SK-N-SH treated with all-trans-retinoic acid at 6 μM for 48 hours (cell line): ENCODE measurements around the gene PDAP1.

ENCODE experiments used
- ATAC-seq: fragments of 200-7000 bp; cut with Tn5 transposase; 3 replicates; pipeline ENCODE4 v1.9.1; 2020; ENCODE audit warnings: mild to moderate bottlenecking, moderate library complexity
- ARNTL ChIP-seq: fragments of 450-650 bp; formaldehyde crosslinking; IDR thresholded peaks from 2 replicates; pipeline ENCODE4 v1.5.0; 2020; ENCODE audit warnings: low read depth, mild to moderate bottlenecking, moderate library complexity, borderline replicate concordance
- BACH2 ChIP-seq: fragments of 250-450 bp; sonication (Bioruptor Pico); IDR thresholded peaks from 2 replicates; pipeline ENCODE4 v1.9.0; 2021; ENCODE audit warnings: mild to moderate bottlenecking, borderline replicate concordance
- CSDC2 ChIP-seq: fragments of 250-450 bp; sonication (Bioruptor Pico); IDR thresholded peaks from 2 replicates; pipeline ENCODE4 v1.5.0; 2020; ENCODE audit warnings: mild to moderate bottlenecking, moderate library complexity
- CSRNP3 ChIP-seq: fragments of 250-450 bp; sonication (Bioruptor Pico); IDR thresholded peaks from 2 replicates; pipeline ENCODE4 v1.5.1; 2021; ENCODE audit warnings: mild to moderate bottlenecking, moderate library complexity
- GLIS3 ChIP-seq: fragments of 250-450 bp; sonication (Bioruptor Pico); IDR thresholded peaks from 2 replicates; pipeline ENCODE4 v1.5.0; 2020; ENCODE audit warnings: mild to moderate bottlenecking, moderate library complexity
- ISL1 ChIP-seq: fragments of 250-450 bp; sonication (Bioruptor Pico); IDR thresholded peaks from 2 replicates; pipeline ENCODE4 v2.1.2; 2022; ENCODE audit warnings: mild to moderate bottlenecking, moderate library complexity
- OSR1 ChIP-seq: fragments of 250-450 bp; sonication (Bioruptor Pico); IDR thresholded peaks from 2 replicates; pipeline ENCODE4 v1.8.0; 2022; ENCODE audit warnings: moderate library complexity, mild to moderate bottlenecking, inconsistent platforms
- POU6F1 ChIP-seq: fragments of 250-450 bp; sonication (Bioruptor Pico); IDR thresholded peaks from 2 replicates; pipeline ENCODE4 v1.8.0; 2021; ENCODE audit warnings: low read depth, mild to moderate bottlenecking, moderate library complexity, borderline replicate concordance
- PPARA ChIP-seq: fragments of 250-450 bp; sonication (Bioruptor Pico); IDR thresholded peaks from 2 replicates; pipeline ENCODE4 v1.5.0; 2020; ENCODE audit warnings: mild to moderate bottlenecking, borderline replicate concordance
- RARB ChIP-seq: fragments of 250-450 bp; sonication (Bioruptor Pico); IDR thresholded peaks from 2 replicates; pipeline ENCODE4 v1.8.0; 2021; ENCODE audit warnings: mild to moderate bottlenecking, moderate library complexity
- SNAI2 ChIP-seq: fragments of 250-450 bp; sonication (Bioruptor Pico); IDR thresholded peaks from 2 replicates; pipeline ENCODE4 v1.5.0; 2020; ENCODE audit warnings: mild to moderate bottlenecking, moderate library complexity
- TCF4 ChIP-seq: fragments of 250-450 bp; sonication (Bioruptor Pico); IDR thresholded peaks from 2 replicates; pipeline ENCODE4 v1.8.0; 2021; ENCODE audit warnings: mild to moderate bottlenecking, moderate library complexity, borderline replicate concordance
- TSHZ2 ChIP-seq: fragments of 250-450 bp; sonication (Bioruptor Pico); IDR thresholded peaks from 2 replicates; pipeline ENCODE4 v1.5.0; 2020; ENCODE audit warnings: mild to moderate bottlenecking, moderate library complexity
- ZFP3 ChIP-seq: fragments of 250-450 bp; sonication (Bioruptor Pico); IDR thresholded peaks from 2 replicates; pipeline ENCODE4 v1.5.0; 2020; ENCODE audit warnings: mild to moderate bottlenecking, moderate library complexity
- ZFP30 ChIP-seq: fragments of 450-650 bp; formaldehyde crosslinking; IDR thresholded peaks from 2 replicates; pipeline ENCODE4 v1.5.0; 2022; ENCODE audit warnings: mild to moderate bottlenecking, moderate library complexity
- ZNF565 ChIP-seq: fragments of 450-650 bp; formaldehyde crosslinking; conservative IDR thresholded peaks from 2 replicates; pipeline ENCODE4 v1.5.0; 2020; ENCODE audit warnings: low read depth, mild to moderate bottlenecking, moderate library complexity
- ZNF70 ChIP-seq: fragments of 450-650 bp; formaldehyde crosslinking; IDR thresholded peaks from 2 replicates; pipeline ENCODE4 v1.5.0; 2020; ENCODE audit warnings: mild to moderate bottlenecking, moderate library complexity
- ZNF8 ChIP-seq: fragments of 450-650 bp; formaldehyde crosslinking; IDR thresholded peaks from 2 replicates; pipeline ENCODE4 v1.5.0; 2020; ENCODE audit warnings: mild to moderate bottlenecking, moderate library complexity

PDAP1 gene

GRCh38 chr7:99452541-99452940, 44.1 kb upstream of the PDAP1 start:
- no peak for TF ChIP-seq ZNF565 (CRISPR knock-in tag)
- TF ChIP-seq ARNTL (CRISPR knock-in tag): no peak
- TF ChIP-seq RARB (CRISPR knock-in tag): no peak
- TF ChIP-seq SNAI2 (CRISPR knock-in tag): no peak
- no peak for TF ChIP-seq CSRNP3
- TF ChIP-seq CSDC2: no peak
- no peak for TF ChIP-seq OSR1
- TF ChIP-seq GLIS3 (CRISPR knock-in tag): no peak
- no peak for TF ChIP-seq POU6F1 (CRISPR knock-in tag)
- TF ChIP-seq BACH2: no peak
- no peak for TF ChIP-seq ISL1 (CRISPR knock-in tag)
- ATAC-seq: no peak

- ATAC-seq: no peak
- no peak for TF ChIP-seq ISL1 (CRISPR knock-in tag)
- TF ChIP-seq ZNF8 (CRISPR knock-in tag): no peak
- TF ChIP-seq ZFP30 (CRISPR knock-in tag): no peak
- TF ChIP-seq TSHZ2 (CRISPR knock-in tag): no peak
- TF ChIP-seq TCF4 (CRISPR knock-in tag): no peak
- TF ChIP-seq ARNTL (CRISPR knock-in tag): no peak
These were observed 43.5 kb upstream of the PDAP1 start for GRCh38 chr7:99451936-99452335.

- no peak for ATAC-seq
- TF ChIP-seq TSHZ2 (CRISPR knock-in tag): no peak
- TF ChIP-seq BACH2: no peak
- no peak for TF ChIP-seq GLIS3 (CRISPR knock-in tag)
- no peak for TF ChIP-seq ZFP3
- TF ChIP-seq ZNF70 (CRISPR knock-in tag): no peak
- no peak for TF ChIP-seq POU6F1 (CRISPR knock-in tag)
- no peak for TF ChIP-seq ZNF565 (CRISPR knock-in tag)
- TF ChIP-seq OSR1: no peak
- TF ChIP-seq PPARA (CRISPR knock-in tag): no peak
- no peak for TF ChIP-seq ZFP30 (CRISPR knock-in tag)
- no peak for TF ChIP-seq CSRNP3
- TF ChIP-seq SNAI2 (CRISPR knock-in tag): no peak
- no peak for TF ChIP-seq CSDC2
- TF ChIP-seq, all 23 proteins: peak for 0
These were observed 40.9 kb upstream of the PDAP1 start for GRCh38 chr7:99449326-99449725.
